ENCODE measurements around the gene NSUN3. TPM values are rescaled to one million over a fixed set of nuclear protein-coding genes. Genes with fewer than 3 reads are reported as not detected.

NSUN3 gene
- total RNA-seq, 2 donors from 2014 or later = 17.2 to 18.8 TPM

DNA sequence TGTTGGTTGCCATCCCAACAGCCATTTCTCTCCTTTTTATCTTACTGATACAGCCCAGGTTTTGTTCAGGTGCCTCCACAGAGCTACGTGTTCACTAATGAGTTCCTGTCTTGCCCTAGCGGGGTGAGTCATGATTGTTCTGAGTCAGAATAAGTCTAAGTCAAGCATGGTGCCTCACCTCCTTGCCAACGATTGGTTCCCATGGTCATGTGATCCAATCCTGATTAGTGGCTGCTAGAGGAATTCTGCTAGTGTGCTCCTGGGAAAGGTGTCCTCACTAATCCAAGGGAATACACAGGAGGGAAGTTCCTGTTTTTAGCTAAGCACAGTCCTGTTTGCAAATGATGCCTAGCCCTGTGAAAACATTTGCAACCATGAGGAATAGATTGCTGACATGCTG lies 99.8 kb downstream of the NSUN3 start:
- no peaks in the 10 kb centered on the region for H3K27me3 ChIP-seq
- no peak overlapping the region for H3K4me3 ChIP-seq
- no peaks in the 10 kb centered on the region for H3K36me3 ChIP-seq
- H3K9ac ChIP-seq (ENCODE audit: low read depth in 2 of 2, low read length in 2 of 2) = no peak overlapping the region
- H3K9me3 ChIP-seq = no peaks in the 10 kb centered on the region
- H3K27ac ChIP-seq = no peak overlapping the region
- no peak for DNase-seq
- intact Hi-C loops (cut with DNase I) = no loop called here
- no peaks in the 10 kb centered on the region for H3K4me1 ChIP-seq
- TF ChIP-seq, protein P1, sequence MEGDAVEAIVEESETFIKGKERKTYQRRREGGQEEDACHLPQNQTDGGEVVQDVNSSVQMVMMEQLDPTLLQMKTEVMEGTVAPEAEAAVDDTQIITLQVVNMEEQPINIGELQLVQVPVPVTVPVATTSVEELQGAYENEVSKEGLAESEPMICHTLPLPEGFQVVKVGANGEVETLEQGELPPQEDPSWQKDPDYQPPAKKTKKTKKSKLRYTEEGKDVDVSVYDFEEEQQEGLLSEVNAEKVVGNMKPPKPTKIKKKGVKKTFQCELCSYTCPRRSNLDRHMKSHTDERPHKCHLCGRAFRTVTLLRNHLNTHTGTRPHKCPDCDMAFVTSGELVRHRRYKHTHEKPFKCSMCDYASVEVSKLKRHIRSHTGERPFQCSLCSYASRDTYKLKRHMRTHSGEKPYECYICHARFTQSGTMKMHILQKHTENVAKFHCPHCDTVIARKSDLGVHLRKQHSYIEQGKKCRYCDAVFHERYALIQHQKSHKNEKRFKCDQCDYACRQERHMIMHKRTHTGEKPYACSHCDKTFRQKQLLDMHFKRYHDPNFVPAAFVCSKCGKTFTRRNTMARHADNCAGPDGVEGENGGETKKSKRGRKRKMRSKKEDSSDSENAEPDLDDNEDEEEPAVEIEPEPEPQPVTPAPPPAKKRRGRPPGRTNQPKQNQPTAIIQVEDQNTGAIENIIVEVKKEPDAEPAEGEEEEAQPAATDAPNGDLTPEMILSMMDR (IDR thresholded peaks at IDR 0.05) = no peak

DNA sequence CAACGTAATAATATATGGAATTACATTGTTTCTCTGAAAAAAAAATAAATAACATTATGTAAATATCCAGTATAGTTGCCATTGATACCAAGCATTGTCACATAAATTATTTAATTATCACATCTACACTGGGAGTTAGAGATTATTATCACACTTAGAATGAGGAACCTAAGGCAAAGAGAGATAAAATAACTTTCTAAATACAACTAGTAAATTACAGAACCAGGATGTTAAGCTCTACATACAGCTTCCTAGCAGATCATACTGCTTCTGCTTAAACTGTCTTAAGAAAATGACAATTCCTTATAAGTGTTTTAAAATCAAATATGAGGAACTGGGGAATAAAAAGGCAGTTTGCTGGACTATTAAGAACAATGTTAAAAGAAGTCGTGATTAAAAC lies 104.5 kb downstream of the NSUN3 start:
- Histone ChIP-seq H3K27me3 (no peaks in the 10 kb centered on the region), H3K9ac (ENCODE audit: low read depth in 2 of 2, low read length in 2 of 2) (no peak overlapping the region), H3K9me3 (no peaks in the 10 kb centered on the region), H3K36me3 (no peaks in the 10 kb centered on the region), H3K4me1 (no peaks in the 10 kb centered on the region), H3K27ac (no peak overlapping the region), H3K4me3 (no peak overlapping the region)
- TF ChIP-seq, protein P1 (IDR thresholded peaks at IDR 0.05) = no peak
- no peak for DNase-seq
- intact Hi-C loops (cut with DNase I) = no loop called here

DNA sequence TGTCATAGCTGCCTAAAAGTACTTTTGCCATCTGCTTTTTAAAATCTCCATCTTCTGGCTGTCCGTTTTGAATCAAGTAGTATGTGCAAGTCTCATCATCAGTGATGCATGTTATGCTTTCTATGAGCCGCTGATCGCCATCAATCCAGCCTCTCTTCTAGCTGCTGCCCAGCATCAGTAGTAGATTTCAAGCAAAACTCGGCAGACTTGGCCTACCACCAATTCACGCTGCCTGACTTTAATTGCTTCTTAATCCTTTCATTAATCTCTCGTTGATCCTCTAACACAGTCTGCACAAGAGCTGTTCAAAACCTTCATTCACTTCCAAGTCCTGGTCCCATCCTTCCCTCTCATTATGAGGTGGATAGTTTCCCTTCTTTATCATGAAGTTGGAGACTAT lies 104.9 kb downstream of the NSUN3 start:
- Histone ChIP-seq H3K27me3 (no peaks in the 10 kb centered on the region), H3K4me3 (no peak overlapping the region), H3K9ac (ENCODE audit: low read depth in 2 of 2, low read length in 2 of 2) (no peak overlapping the region), H3K36me3 (no peaks in the 10 kb centered on the region), H3K27ac (no peak overlapping the region), H3K4me1 (no peaks in the 10 kb centered on the region), H3K9me3 (no peaks in the 10 kb centered on the region)
- intact Hi-C loops (cut with DNase I) = no loop called here
- TF ChIP-seq, protein P1 (IDR thresholded peaks at IDR 0.05) = no peak
- no peak for DNase-seq

DNA sequence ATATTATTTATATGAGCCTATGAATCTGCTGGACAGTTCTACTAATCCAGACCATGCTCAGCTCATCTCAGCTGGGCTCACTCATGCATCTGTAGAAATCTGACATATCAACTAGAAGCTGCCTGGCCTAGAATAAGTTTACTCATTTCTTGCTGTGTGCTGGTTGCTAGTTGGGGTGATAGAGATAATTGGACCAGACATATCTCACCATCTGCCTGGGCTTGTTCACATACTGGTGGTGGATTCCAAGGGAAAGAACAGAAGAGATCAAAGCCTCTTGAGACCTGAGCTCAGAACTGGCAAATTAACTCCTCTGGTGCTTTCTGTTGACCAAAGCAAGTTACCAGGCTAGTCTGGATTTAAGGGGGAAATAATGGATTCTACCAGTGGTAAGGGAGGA lies 109.1 kb downstream of the NSUN3 start:
- DNase-seq = no peak
- Histone ChIP-seq H3K4me3 (no peak overlapping the region), H3K9me3 (no peaks in the 10 kb centered on the region), H3K27ac (no peak overlapping the region), H3K36me3 (no peaks in the 10 kb centered on the region), H3K4me1 (no peaks in the 10 kb centered on the region), H3K27me3 (no peaks in the 10 kb centered on the region), H3K9ac (ENCODE audit: low read depth in 2 of 2, low read length in 2 of 2) (no peak overlapping the region)
- intact Hi-C loops (cut with DNase I) = no loop called here
- TF ChIP-seq, protein P1 (IDR thresholded peaks at IDR 0.05) = no peak

DNA sequence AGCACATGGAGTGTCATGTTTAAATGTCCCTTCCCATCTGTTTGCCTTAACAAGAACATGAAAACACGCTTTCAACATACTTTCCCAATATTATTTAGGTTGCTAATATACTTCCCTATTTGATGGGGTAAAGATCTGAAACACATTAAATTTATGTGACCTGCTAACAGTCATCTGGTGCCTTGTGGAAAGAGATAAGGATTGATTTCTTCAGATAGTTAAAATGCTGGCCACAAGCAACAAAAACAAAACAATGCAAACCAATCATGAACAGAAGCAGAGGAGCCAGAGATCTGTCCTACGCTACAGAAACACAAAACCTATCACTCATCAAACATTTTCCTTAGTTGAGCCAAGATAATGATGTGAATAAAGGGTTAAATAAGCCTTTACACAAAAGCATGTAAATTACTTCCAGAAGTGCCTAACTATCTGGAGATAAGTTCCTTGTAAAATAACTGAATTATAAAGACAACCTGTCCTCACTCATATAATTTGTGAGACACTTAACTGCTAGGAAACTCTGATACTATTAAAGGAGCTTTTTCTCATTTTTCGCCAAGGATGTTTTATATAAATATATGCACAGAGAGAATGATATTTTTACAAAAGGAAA lies 109.9 kb downstream of the NSUN3 start:
- intact Hi-C loops (cut with DNase I) = no loop called here
- Histone ChIP-seq H3K4me3 (no peak overlapping the region), H3K9ac (ENCODE audit: low read depth in 2 of 2, low read length in 2 of 2) (no peak overlapping the region), H3K4me1 (no peaks in the 10 kb centered on the region), H3K27me3 (no peaks in the 10 kb centered on the region), H3K36me3 (no peaks in the 10 kb centered on the region), H3K9me3 (no peaks in the 10 kb centered on the region), H3K27ac (no peak overlapping the region)
- no peak for DNase-seq
- TF ChIP-seq, protein P1 (IDR thresholded peaks at IDR 0.05) = no peak

Data from colonic mucosa (tissue), 4 donors.